Activated CD8-positive, alpha-beta T cell treated with anti-CD3 and anti-CD28 coated beads for 36 hours (primary cell): Measurements from ENCODE around the gene SLC25A27. TPM values are rescaled to one million over a fixed set of nuclear protein-coding genes. Genes with fewer than 3 reads are reported as not detected.

Experiments
- ATAC-seq: fragments of 200-7000 bp; cut with Tn5 transposase; one replicate; pipeline ENCODE4 v1.10.0; 2021; ENCODE audit warnings: mild to moderate bottlenecking, moderate library complexity
- CTCF ChIA-PET: fragments of 350-600 bp; sonication (Branson Sonifier 250); formaldehyde crosslinking; loops from one replicate; lab custom pipeline; 2021; ENCODE audit warnings: antibody characterized with exemption; lab: Charles Lee
- POLR2A ChIA-PET: fragments of 350-600 bp; sonication (Branson Sonifier 250); formaldehyde crosslinking; loops from one replicate; lab custom pipeline; 2021; ENCODE audit warnings: antibody characterized with exemption; lab: Charles Lee
- DNase-seq: peaks from one replicate; pipeline ENCODE4 v3.0.0-alpha.2; 2020
- H3K27ac Mint-ChIP-seq: one replicate; pipeline ENCODE4 v1.8.0; 2021; ENCODE audit warnings: mild to moderate bottlenecking, mixed read lengths
- H3K27me3 Mint-ChIP-seq: one replicate; pipeline ENCODE4 v1.8.0; 2021; ENCODE audit warnings: mixed read lengths
- H3K36me3 Mint-ChIP-seq: one replicate; pipeline ENCODE4 v1.8.0; 2021; ENCODE audit warnings: low read depth, mixed read lengths
- H3K4me1 Mint-ChIP-seq: one replicate; pipeline ENCODE4 v1.8.0; 2021; ENCODE audit warnings: low read depth, mixed read lengths
- H3K4me3 Mint-ChIP-seq: one replicate; pipeline ENCODE4 v1.8.0; 2021; ENCODE audit warnings: mild to moderate bottlenecking, moderate library complexity, mixed read lengths
- H3K9me3 Mint-ChIP-seq: one replicate; pipeline ENCODE4 v1.8.0; 2021; ENCODE audit warnings: mixed read lengths
- intact Hi-C: fragments of 100-400 bp; cut with micrococcal nuclease; formaldehyde crosslinking; loops from one replicate; pipeline ENCODE4 v1.10.0; 2022
- total RNA-seq, 2 experiments: library from RNA; stranded (reverse); gene quantifications; one replicate each; pipeline ENCODE4 v1.2.3, GENCODE V29; 2021
- TF ChIP-seq, protein P1 (sequence below): fragments of 200-600 bp; IDR thresholded peaks from one replicate; pipeline ENCODE4 v1.8.0; 2022; ENCODE audit warnings: antibody characterized with exemption, mild to moderate bottlenecking

SLC25A27 gene
- total RNA-seq, 2 experiments from 2014 or later: 0.70 to 0.85 TPM

DNA sequence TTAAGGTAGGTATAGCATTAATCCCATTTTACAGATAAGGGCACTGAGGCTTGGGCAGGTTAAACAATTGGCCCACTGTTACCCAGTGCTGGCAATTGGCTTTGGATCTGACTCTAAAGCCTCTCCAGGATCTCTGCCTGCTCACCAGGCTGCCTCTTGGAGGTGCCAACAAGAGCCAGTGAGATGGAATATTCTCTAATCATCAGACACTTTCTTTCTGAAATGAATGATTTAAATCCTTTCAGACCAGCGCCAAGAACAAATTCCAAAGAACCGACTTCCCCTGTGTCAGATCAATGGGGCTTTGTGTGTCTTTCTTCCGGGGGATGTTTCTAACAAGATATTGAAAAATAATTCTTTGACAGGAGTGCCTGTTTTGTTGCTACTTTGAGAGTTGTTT, 23.8 kb upstream of the SLC25A27 start:
- H3K27me3 Mint-ChIP-seq: peaks cover 10% of the 10 kb centered on the region
- no peaks in the 10 kb centered on the region for H3K9me3 Mint-ChIP-seq
- H3K27ac Mint-ChIP-seq: no peak overlapping the region
- H3K4me3 Mint-ChIP-seq: no peak overlapping the region
- TF ChIP-seq, protein P1, sequence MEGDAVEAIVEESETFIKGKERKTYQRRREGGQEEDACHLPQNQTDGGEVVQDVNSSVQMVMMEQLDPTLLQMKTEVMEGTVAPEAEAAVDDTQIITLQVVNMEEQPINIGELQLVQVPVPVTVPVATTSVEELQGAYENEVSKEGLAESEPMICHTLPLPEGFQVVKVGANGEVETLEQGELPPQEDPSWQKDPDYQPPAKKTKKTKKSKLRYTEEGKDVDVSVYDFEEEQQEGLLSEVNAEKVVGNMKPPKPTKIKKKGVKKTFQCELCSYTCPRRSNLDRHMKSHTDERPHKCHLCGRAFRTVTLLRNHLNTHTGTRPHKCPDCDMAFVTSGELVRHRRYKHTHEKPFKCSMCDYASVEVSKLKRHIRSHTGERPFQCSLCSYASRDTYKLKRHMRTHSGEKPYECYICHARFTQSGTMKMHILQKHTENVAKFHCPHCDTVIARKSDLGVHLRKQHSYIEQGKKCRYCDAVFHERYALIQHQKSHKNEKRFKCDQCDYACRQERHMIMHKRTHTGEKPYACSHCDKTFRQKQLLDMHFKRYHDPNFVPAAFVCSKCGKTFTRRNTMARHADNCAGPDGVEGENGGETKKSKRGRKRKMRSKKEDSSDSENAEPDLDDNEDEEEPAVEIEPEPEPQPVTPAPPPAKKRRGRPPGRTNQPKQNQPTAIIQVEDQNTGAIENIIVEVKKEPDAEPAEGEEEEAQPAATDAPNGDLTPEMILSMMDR: no peak
- CTCF ChIA-PET: no interaction called here
- DNase-seq: no peak
- intact Hi-C loops: loop anchor here (5.0 to 10.0 kb wide), 2 partner anchors 207 to 404 kb away; no protein-coding TSS in a partner anchor
- POLR2A ChIA-PET: interaction anchor here (2.2 kb wide), 1 partner anchor 11 kb away, joined by 8 read pairs; no protein-coding TSS in a partner anchor
- H3K36me3 Mint-ChIP-seq: no peaks in the 10 kb centered on the region
- ATAC-seq: no peak
- H3K4me1 Mint-ChIP-seq: no peaks in the 10 kb centered on the region

DNA sequence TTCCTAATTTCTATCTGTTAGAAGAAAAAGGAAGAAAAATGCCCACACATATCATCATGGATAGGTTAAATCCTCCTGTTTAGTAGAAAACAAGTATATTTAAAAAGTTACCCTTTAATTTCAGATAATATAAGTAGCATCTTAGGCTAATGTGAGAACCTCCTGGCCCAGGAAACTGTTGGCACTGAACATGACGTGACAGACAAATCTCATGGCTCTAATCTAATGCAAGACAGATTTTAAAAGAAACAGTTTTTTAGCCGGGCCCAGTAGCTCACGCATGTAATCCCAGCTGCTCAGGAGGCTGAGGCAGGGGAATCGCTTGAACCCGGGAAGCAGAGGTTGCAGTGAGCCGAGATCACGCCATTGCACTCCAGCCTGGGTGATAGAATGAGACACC, 23.1 kb upstream of the SLC25A27 start:
- intact Hi-C loops: loop anchor here (5.0 to 10.0 kb wide), 2 partner anchors 207 to 405 kb away; no protein-coding TSS in a partner anchor
- ChIA-PET POLR2A (no interaction called here), CTCF (no interaction called here)
- Mint-ChIP-seq H3K4me3 (no peak overlapping the region), H3K27ac (no peak overlapping the region), H3K9me3 (no peaks in the 10 kb centered on the region), H3K36me3 (no peaks in the 10 kb centered on the region), H3K4me1 (no peaks in the 10 kb centered on the region), H3K27me3 (peaks cover 10% of the 10 kb centered on the region)
- TF ChIP-seq, protein P1: no peak
- no peak for ATAC-seq
- DNase-seq: no peak

DNA sequence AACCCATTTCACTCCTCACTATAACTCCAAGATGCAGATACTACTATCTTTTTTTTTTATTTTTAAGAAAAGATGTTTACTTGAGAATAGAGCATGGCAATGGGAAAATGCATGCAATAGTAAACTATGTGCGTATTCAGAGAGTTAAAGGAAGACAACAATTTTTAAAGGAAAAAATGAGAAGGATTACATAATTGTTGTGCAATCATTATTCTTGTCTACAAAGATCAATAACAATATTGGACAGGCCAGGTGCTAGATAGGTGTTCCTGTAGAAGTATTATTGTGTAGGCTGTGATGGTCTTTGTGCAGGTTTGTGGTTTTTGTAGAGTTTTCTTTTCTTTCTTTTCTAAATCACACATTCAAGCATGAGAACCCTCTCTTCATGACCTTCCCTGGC, 20.7 kb upstream of the SLC25A27 start:
- POLR2A ChIA-PET: interaction anchor here (0.7 kb wide), 1 partner anchor 438 kb away, joined by 3 read pairs; no protein-coding TSS in a partner anchor
- intact Hi-C loops: no loop called here

DNA sequence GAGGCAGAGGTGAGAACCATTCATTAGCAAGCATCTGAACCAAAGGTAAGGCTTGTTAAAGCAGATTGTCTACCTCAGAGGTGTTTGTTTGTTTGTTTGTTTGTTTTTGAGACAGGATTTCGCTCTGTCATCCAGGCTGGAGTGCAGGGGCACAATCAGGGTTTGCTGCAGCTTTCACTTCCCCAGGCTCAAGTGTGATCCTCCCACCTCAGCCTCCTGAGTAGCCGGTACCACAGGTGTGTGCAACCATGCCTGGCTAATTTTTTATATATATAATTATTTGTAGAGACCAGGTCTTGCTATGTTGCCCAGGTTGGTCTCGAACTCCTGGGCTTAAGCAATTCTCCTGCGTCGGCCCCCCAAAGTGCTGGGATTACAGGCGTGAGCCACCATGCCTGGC, 17.3 kb upstream of the SLC25A27 start:
- DNase-seq (no peak), ATAC-seq (no peak)
- ChIA-PET CTCF (no interaction called here), POLR2A (no interaction called here)
- intact Hi-C loops: no loop called here
- no peaks in the 10 kb centered on the region for H3K36me3 Mint-ChIP-seq
- no peak overlapping the region for H3K4me3 Mint-ChIP-seq
- no peaks in the 10 kb centered on the region for H3K9me3 Mint-ChIP-seq
- peaks cover 17% of the 10 kb centered on the region for H3K27me3 Mint-ChIP-seq
- no peak overlapping the region for H3K27ac Mint-ChIP-seq
- TF ChIP-seq, protein P1: no peak
- no peaks in the 10 kb centered on the region for H3K4me1 Mint-ChIP-seq

More for the DNA sequence above, 20.7 kb upstream of the SLC25A27 start:
- peaks cover 9% of the 10 kb centered on the region for H3K27me3 Mint-ChIP-seq
- TF ChIP-seq, protein P1: no peak
- H3K27ac Mint-ChIP-seq: no peak overlapping the region
- H3K4me3 Mint-ChIP-seq: no peak overlapping the region
- H3K9me3 Mint-ChIP-seq: no peaks in the 10 kb centered on the region
- CTCF ChIA-PET: interaction anchor here (0.8 kb wide), 1 partner anchor 216 kb away, joined by 3 read pairs; no protein-coding TSS in a partner anchor
- no peaks in the 10 kb centered on the region for H3K36me3 Mint-ChIP-seq
- DNase-seq (no peak), ATAC-seq (no peak)
- H3K4me1 Mint-ChIP-seq: no peaks in the 10 kb centered on the region

DNA sequence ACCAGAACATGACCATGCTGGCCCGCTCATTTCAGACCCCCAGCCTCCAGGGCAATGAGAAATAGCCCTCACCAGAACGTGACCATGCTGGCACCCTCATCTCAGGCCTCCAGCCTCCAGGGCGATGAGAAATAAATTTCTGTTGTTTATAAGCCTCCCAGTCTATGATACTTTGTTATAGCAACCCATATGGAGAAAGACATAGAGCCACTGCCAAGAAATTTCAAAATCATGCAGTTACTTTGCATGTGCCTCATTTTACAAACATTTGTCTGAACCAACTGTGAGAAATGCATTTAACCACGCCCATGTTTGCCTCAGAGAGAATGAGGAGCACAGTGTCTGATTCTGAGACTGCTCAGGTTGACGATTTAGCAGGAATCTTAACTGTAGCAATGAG, 15.6 kb upstream of the SLC25A27 start:
- intact Hi-C loops: no loop called here
- no peaks in the 10 kb centered on the region for H3K4me1 Mint-ChIP-seq
- no peak for ATAC-seq
- TF ChIP-seq, protein P1: no peak
- H3K27me3 Mint-ChIP-seq: peaks cover 17% of the 10 kb centered on the region
- H3K9me3 Mint-ChIP-seq: no peaks in the 10 kb centered on the region
- ChIA-PET POLR2A (no interaction called here), CTCF (interaction anchor here (1.2 kb wide), 1 partner anchor 211 kb away, joined by 3 read pairs; no protein-coding TSS in a partner anchor)
- H3K4me3 Mint-ChIP-seq: no peak overlapping the region
- DNase-seq: no peak
- H3K36me3 Mint-ChIP-seq: no peaks in the 10 kb centered on the region
- H3K27ac Mint-ChIP-seq: no peak overlapping the region
